ENCODE data around the gene TMEM115. TPM values are rescaled to one million over a fixed set of nuclear protein-coding genes. Genes with fewer than 3 reads are reported as not detected.

TMEM115 gene
- total and polyA plus RNA-seq, 10 of the 15 experiments (the other 5 are each of a cell fraction or from before 2014, with no cell fraction given): 1.9 to 18.7 (median 13.2) TPM

- TF ChIP-seq REST (IDR thresholded peaks at IDR 0.05; ENCODE audit: low read depth, low read length): no peak
- no peak for TF ChIP-seq SMARCA5 (IDR thresholded peaks at IDR 0.05)
- no peak for TF ChIP-seq MTA3 (IDR thresholded peaks at IDR 0.05; ENCODE audit: borderline replicate concordance, low read length)
- no peak for TF ChIP-seq E2F8 (IDR thresholded peaks at IDR 0.05; ENCODE audit: low read depth, partially characterized antibody)
- TF ChIP-seq BMI1 (IDR thresholded peaks at IDR 0.05; ENCODE audit: borderline replicate concordance): no peak
- TF ChIP-seq CHD2 (IDR thresholded peaks at IDR 0.05; ENCODE audit: borderline replicate concordance, low read depth, low read length): no peak
- TF ChIP-seq SREBF2 (IDR thresholded peaks at IDR 0.05; ENCODE audit: low read length): no peak
- TF ChIP-seq ZNF622 (IDR thresholded peaks at IDR 0.05): no peak
- no peak for TF ChIP-seq GABPA (IDR thresholded peaks at IDR 0.05; ENCODE audit: low read depth)
- no peak for TF ChIP-seq ZNF592 (IDR thresholded peaks at IDR 0.05)
- no peak for TF ChIP-seq YY1 (IDR thresholded peaks at IDR 0.05; ENCODE audit: low read depth, low read length)
- no peak for TF ChIP-seq NFXL1 (IDR thresholded peaks at IDR 0.05; ENCODE audit: borderline replicate concordance)
- TF ChIP-seq USF2 (IDR thresholded peaks at IDR 0.05; ENCODE audit: borderline replicate concordance, low read depth, low read length): no peak
- no peak for TF ChIP-seq ATF7 (IDR thresholded peaks at IDR 0.05; ENCODE audit: low read depth)
Observed at GRCh38 chr3:50364573-50365079, 5.3 kb upstream of the TMEM115 start (continued).
